H1 (cell line): ENCODE data around the gene MMP27. TPM values are rescaled to one million over a fixed set of nuclear protein-coding genes. Genes with fewer than 3 reads are reported as not detected.

Experiments
- polyA plus RNA-seq, 7 experiments: library from polyadenylated mRNA; depleted of rRNA in 3 of 7; stranded (reverse) in 5 of 7; unstranded in 2 of 7; fragments of >200 nt in 5 of 7; fragments of 200-250 nt in 2 of 7; gene quantifications; 1 replicate in 5 of 7; 2 replicates in 1 of 7; 4 replicates in 1 of 7; pipeline versions ENCODE4 v1.2.1 to v1.2.3, GENCODE V29; 2011 to 2013; ENCODE audit warnings: missing spikeins in 2 of 7, mixed read lengths in 2 of 7
- total RNA-seq: library from RNA; stranded (reverse); fragmentation: NEBNext Ultra II Directional; extraction: Animal tissue kit (Norgen Biotek cat#: 25700); gene quantifications from 2 replicates; pipeline ENCODE4 v1.2.1, GENCODE V29; 2021

MMP27 gene
- total and polyA plus RNA-seq, 2 of the 8 experiments (the other 6 are each of a cell fraction or from before 2014, with no cell fraction given) = not detected

Other genes with a start within 250 kb of the MMP27 start
- gene MMP7, start 175.0 kb downstream of the MMP27 start, total RNA-seq = not detected in 2 replicates
- gene MMP7, start 175.0 kb downstream of the MMP27 start, polyA plus RNA-seq (2011; rRNA removed) = not detected in 2 replicates
- gene MMP20, start 80.4 kb downstream of the MMP27 start, total RNA-seq = not detected in 2 replicates
- not detected in 2 replicates for gene MMP20, start 80.4 kb downstream of the MMP27 start, polyA plus RNA-seq (2011; rRNA removed)
- gene MMP8, start 19.2 kb upstream of the MMP27 start, total RNA-seq = not detected in 2 replicates
- gene MMP8, start 19.2 kb upstream of the MMP27 start, polyA plus RNA-seq (2011; rRNA removed) = not detected in 2 replicates
- 0.17 TPM in 1 of 2 replicates, not detected in the other for gene MMP10, start 74.9 kb upstream of the MMP27 start, total RNA-seq
- gene MMP10, start 74.9 kb upstream of the MMP27 start, polyA plus RNA-seq (2011; rRNA removed) = 0.03 TPM in 1 of 2 replicates, not detected in the other
- gene MMP1, start 92.4 kb upstream of the MMP27 start, total RNA-seq = not detected in 2 replicates
- gene MMP1, start 92.4 kb upstream of the MMP27 start, polyA plus RNA-seq (2011; rRNA removed) = not detected in 2 replicates
- not detected in 2 replicates for gene MMP3, start 137.8 kb upstream of the MMP27 start, total RNA-seq
- not detected in 2 replicates for gene MMP3, start 137.8 kb upstream of the MMP27 start, polyA plus RNA-seq (2011; rRNA removed)
- not detected in 2 replicates for gene MMP12, start 169.2 kb upstream of the MMP27 start, total RNA-seq
- gene MMP12, start 169.2 kb upstream of the MMP27 start, polyA plus RNA-seq (2011; rRNA removed) = not detected in 2 replicates
- not detected in 2 replicates for gene MMP13, start 250.0 kb upstream of the MMP27 start, total RNA-seq
- gene MMP13, start 250.0 kb upstream of the MMP27 start, polyA plus RNA-seq (2011; rRNA removed) = not detected in 2 replicates